Esophagus muscularis mucosa (tissue), 4 donors: Measurements from ENCODE around the gene NUCB2. TPM values are rescaled to one million over a fixed set of nuclear protein-coding genes. Genes with fewer than 3 reads are reported as not detected.

Experiments used
- DNase-seq: peaks from one replicate; pipeline ENCODE4 v3.0.0-alpha.2; 2017; ENCODE audit errors: extremely low spot score
- H3K27ac ChIP-seq, 4 donors: fragments of 200-600 bp; sonication (generic); replicated peaks in 1 of 4; 1 replicate in 3 of 4; 2 replicates in 1 of 4; pipeline ENCODE4 v1.5.1; 2016 to 2019; ENCODE audit warnings: mild to moderate bottlenecking in 1 of 4
- H3K27me3 ChIP-seq, 4 donors: fragments of 200-600 bp; sonication (generic); one replicate each; pipeline versions ENCODE4 v1.5.1 to v1.6.0; 2016 to 2019
- H3K36me3 ChIP-seq, 4 donors: fragments of 200-600 bp; sonication (generic); one replicate each; pipeline ENCODE4 v1.5.1; 2016 to 2019
- H3K4me1 ChIP-seq, 4 donors: fragments of 200-600 bp; sonication (generic); one replicate each; pipeline ENCODE4 v1.5.1; 2016 to 2019
- H3K4me3 ChIP-seq, 4 donors: fragments of 200-600 bp; sonication (generic); 1 replicate in 2 of 4; 2 replicates in 2 of 4; pipeline ENCODE4 v1.5.1; 2016 to 2019; ENCODE audit warnings: mild to moderate bottlenecking in 4 of 4, moderate library complexity in 1 of 4
- H3K9me3 ChIP-seq, 4 donors: fragments of 200-600 bp; sonication (generic); 1 replicate in 3 of 4; 2 replicates in 1 of 4; pipeline ENCODE4 v1.5.1; 2016 to 2019
- EP300 ChIP-seq: sonication (generic); formaldehyde crosslinking; IDR thresholded peaks from one replicate; pipeline ENCODE4 v1.6.1; 2017; ENCODE audit warnings: antibody characterized with exemption
- POLR2A ChIP-seq: fragments of 450-650 bp; IDR thresholded peaks from one replicate; pipeline ENCODE4 v1.6.1; 2017; ENCODE audit warnings: antibody characterized with exemption, moderate library complexity, mild to moderate bottlenecking, low read depth
- POLR2AphosphoS5 ChIP-seq, 2 donors: sonication (generic); formaldehyde crosslinking; IDR thresholded peaks; one replicate each; pipeline ENCODE4 v1.6.1; 2017; ENCODE audit warnings: antibody characterized with exemption in 2 of 2
- WGBS: methylation state at CpG from one replicate; pipeline ENCODE4 v1.1.5; 2018; 5-methylcytosine and 5-hydroxymethylcytosine counted together
- intact Hi-C: fragments of 100-400 bp; cut with DNase I; formaldehyde crosslinking; loops from one replicate; pipeline ENCODE4 v1.15.1; 2023
- total RNA-seq, 4 donors: library from RNA; depleted of rRNA; stranded (reverse); fragments of >200 nt; gene quantifications; one replicate each; pipeline versions ENCODE4 v1.1.0 to v1.2.1, GENCODE V29; 2016
- TF ChIP-seq, protein P1 (sequence below), 3 experiments: fragments of 200-600 bp in 2 of 3; fragments of 450-650 bp in 1 of 3; sonication (generic) in 2 of 3; IDR thresholded peaks; one replicate each; pipeline ENCODE4 v1.5.1; 2017 to 2019; ENCODE audit warnings: antibody characterized with exemption in 3 of 3, mild to moderate bottlenecking in 2 of 3, moderate library complexity in 1 of 3

NUCB2 gene
- total RNA-seq, 4 donors from 2014 or later, result 34.3 to 43.8 (median 42.6) TPM

DNA sequence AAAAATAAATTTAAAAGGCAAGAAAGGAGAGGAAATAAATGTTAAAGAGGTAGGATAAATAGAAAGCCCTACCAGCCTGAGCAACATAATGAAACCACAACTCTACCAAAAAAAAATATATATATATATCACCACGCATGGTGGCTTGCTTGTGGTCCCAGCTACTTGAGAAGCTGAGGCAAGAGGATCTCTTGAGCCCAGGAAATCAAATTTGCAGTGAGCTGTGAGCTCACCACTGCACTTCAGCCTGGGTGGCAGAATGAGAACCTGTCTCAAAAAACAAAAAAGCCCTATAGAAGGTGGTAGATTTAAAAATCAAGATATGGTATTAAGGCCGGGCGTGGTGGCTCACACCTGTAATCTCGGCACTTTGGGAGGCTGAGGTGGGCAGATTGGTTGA lies 10.5 kb downstream of the NUCB2 start:
- Histone ChIP-seq H3K9me3 (no peaks in the 10 kb centered on the region), H3K36me3 (peaks cover 5 to 63% (median 41%) of the 10 kb centered on the region in 4 donors), H3K4me3 (no peak overlapping the region), H3K27me3 (no peaks in the 10 kb centered on the region), H3K27ac (no peak overlapping the region), H3K4me1 (peaks cover 0 to 9% (median 2%) of the 10 kb centered on the region in 4 donors)
- TF ChIP-seq, protein P1, sequence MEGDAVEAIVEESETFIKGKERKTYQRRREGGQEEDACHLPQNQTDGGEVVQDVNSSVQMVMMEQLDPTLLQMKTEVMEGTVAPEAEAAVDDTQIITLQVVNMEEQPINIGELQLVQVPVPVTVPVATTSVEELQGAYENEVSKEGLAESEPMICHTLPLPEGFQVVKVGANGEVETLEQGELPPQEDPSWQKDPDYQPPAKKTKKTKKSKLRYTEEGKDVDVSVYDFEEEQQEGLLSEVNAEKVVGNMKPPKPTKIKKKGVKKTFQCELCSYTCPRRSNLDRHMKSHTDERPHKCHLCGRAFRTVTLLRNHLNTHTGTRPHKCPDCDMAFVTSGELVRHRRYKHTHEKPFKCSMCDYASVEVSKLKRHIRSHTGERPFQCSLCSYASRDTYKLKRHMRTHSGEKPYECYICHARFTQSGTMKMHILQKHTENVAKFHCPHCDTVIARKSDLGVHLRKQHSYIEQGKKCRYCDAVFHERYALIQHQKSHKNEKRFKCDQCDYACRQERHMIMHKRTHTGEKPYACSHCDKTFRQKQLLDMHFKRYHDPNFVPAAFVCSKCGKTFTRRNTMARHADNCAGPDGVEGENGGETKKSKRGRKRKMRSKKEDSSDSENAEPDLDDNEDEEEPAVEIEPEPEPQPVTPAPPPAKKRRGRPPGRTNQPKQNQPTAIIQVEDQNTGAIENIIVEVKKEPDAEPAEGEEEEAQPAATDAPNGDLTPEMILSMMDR (IDR thresholded peaks at IDR 0.05), result no peak
- TF ChIP-seq POLR2A (no peak), POLR2AphosphoS5 (IDR thresholded peaks at IDR 0.05) (no peak), EP300 (no peak)
- WGBS, result 95% methylated on average over 4 of the region's 4 CpGs
- intact Hi-C loops, result no loop called here
- DNase-seq, result no peak

GRCh38 chr11:17291710-17292109 lies 15.2 kb downstream of the NUCB2 start:
- Histone ChIP-seq H3K27ac (no peak overlapping the region), H3K27me3 (no peaks in the 10 kb centered on the region), H3K4me3 (no peak overlapping the region), H3K9me3 (no peaks in the 10 kb centered on the region), H3K36me3 (peaks cover 0 to 40% (median 28%) of the 10 kb centered on the region in 4 donors), H3K4me1 (peaks cover 0 to 13% (median 9%) of the 10 kb centered on the region in 4 donors)
- no peak for DNase-seq
- WGBS, result 81% methylated on average over 1 of the region's 1 CpG
- TF ChIP-seq POLR2A (no peak), EP300 (no peak)
- intact Hi-C loops, result no loop called here

DNA sequence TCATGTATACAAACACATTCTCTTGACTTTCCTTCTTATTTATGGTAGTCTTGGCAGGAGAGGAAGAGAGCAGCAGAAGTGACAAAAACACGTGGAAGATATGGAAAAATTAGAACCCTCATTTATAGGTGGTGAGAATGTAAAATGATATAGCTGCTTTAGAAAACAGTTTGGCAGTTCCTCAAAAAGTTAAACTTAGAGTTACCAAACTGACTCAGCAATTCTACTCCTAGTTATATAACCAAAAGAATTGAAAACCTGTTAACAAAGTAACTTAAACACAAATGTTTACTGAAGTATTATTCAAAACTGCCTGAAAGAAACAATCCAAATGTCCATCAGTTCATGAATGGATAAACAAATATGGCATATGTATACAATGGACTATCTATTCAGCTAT lies 16.8 kb downstream of the NUCB2 start:
- H3K36me3 ChIP-seq, result peaks cover 0 to 35% (median 21%) of the 10 kb centered on the region in 4 donors
- H3K4me1 ChIP-seq, result peaks cover 0 to 13% (median 9%) of the 10 kb centered on the region in 4 donors
- TF ChIP-seq POLR2AphosphoS5 (IDR thresholded peaks at IDR 0.05) (no peak), POLR2A (no peak), EP300 (no peak)
- TF ChIP-seq, protein P1 (IDR thresholded peaks at IDR 0.05), result no peak
- H3K9me3 ChIP-seq, result no peaks in the 10 kb centered on the region
- DNase-seq, result no peak
- H3K4me3 ChIP-seq, result no peak overlapping the region
- no peaks in the 10 kb centered on the region for H3K27me3 ChIP-seq
- intact Hi-C loops, result no loop called here
- H3K27ac ChIP-seq, result no peak overlapping the region
- 22% methylated on average over 1 of the region's 1 CpG for WGBS

GRCh38 chr11:17294033-17294432 lies 17.5 kb downstream of the NUCB2 start:
- DNase-seq, result no peak
- intact Hi-C loops, result no loop called here
- peaks cover 0 to 13% (median 9%) of the 10 kb centered on the region in 4 donors for H3K4me1 ChIP-seq
- no peak overlapping the region for H3K27ac ChIP-seq
- H3K4me3 ChIP-seq, result no peak overlapping the region
- no peaks in the 10 kb centered on the region for H3K27me3 ChIP-seq
- H3K36me3 ChIP-seq, result peaks cover 0 to 38% (median 22%) of the 10 kb centered on the region in 4 donors
- H3K9me3 ChIP-seq, result no peaks in the 10 kb centered on the region
- no peak for TF ChIP-seq POLR2A
- TF ChIP-seq, protein P1 (IDR thresholded peaks at IDR 0.05), result no peak
- no peak for TF ChIP-seq EP300
- no peak for TF ChIP-seq POLR2AphosphoS5 (IDR thresholded peaks at IDR 0.05)

GRCh38 chr11:17296852-17297559 lies 20.5 kb downstream of the NUCB2 start:
- Histone ChIP-seq H3K27ac (no peak overlapping the region), H3K4me3 (no peak overlapping the region), H3K27me3 (no peaks in the 10 kb centered on the region), H3K4me1 (peaks cover 0 to 9% (median 4%) of the 10 kb centered on the region in 4 donors), H3K36me3 (peaks cover 0 to 53% (median 33%) of the 10 kb centered on the region in 4 donors), H3K9me3 (no peaks in the 10 kb centered on the region)
- DNase-seq, result no peak
- intact Hi-C loops, result no loop called here
- WGBS, result 83% methylated on average over 6 of the region's 6 CpGs
- TF ChIP-seq POLR2A (no peak), EP300 (no peak), POLR2AphosphoS5 (IDR thresholded peaks at IDR 0.05) (no peak)
- TF ChIP-seq, protein P1 (IDR thresholded peaks at IDR 0.05), result no peak
